SK-N-SH (cell line): ENCODE results near the gene ADAMTS2. TPM values are rescaled to one million over a fixed set of nuclear protein-coding genes. Genes with fewer than 3 reads are reported as not detected.
"Not testable (repeated sequence)": the region's sequence is repeated elsewhere in the genome, so short reads cannot be mapped to it uniquely, and the experiment has no call there.

Experiments
- CTCF ChIA-PET: fragments of 300-600, 350-600 bp; formaldehyde crosslinking; extraction: SDS; loops from one replicate; lab custom pipeline; 2021; lab: Yijun Ruan, JAX
- POLR2A ChIA-PET: fragments of 350-600 bp; sonication (Branson Sonifier 250); formaldehyde crosslinking; extraction: SDS; loops from one replicate; lab custom pipeline; 2020; ENCODE audit warnings: antibody characterized with exemption, inconsistent platforms; lab: Yijun Ruan, JAX
- DNase-seq: peaks from one replicate; pipeline ENCODE4 v3.0.0; 2012
- H2AFZ ChIP-seq: fragments of 200-600 bp; sonication (generic); 2 replicates; pipeline ENCODE4 v1.8.1; 2016; ENCODE audit warnings: antibody characterized with exemption, mild to moderate bottlenecking, low read depth
- H3F3A ChIP-seq: fragments of 200-600 bp; sonication (generic); replicated peaks from 2 replicates; pipeline ENCODE3; 2016; ENCODE audit warnings: antibody characterized with exemption, mild to moderate bottlenecking; ENCODE audit not compliant: insufficient read depth
- H3K27ac ChIP-seq, 2 experiments: fragments of 200-500 bp in 1 of 2; fragments of 200-600 bp in 1 of 2; sonication (Bioruptor generic) in 1 of 2; sonication (generic), shearing (Covaris generic) in 1 of 2; 2 replicates each; pipeline versions ENCODE4 v1.5.1 to v1.6.1; 2014 to 2016; ENCODE audit warnings: low read depth in 2 of 2, inconsistent platforms in 1 of 2, low read length in 1 of 2, mild to moderate bottlenecking in 1 of 2, mixed read lengths in 1 of 2
- H3K27me3 ChIP-seq: fragments of 200-600 bp; sonication (generic), shearing (Covaris generic); 2 replicates; pipeline ENCODE4 v1.6.1; 2016; ENCODE audit warnings: mixed run types; ENCODE audit not compliant: insufficient read depth
- H3K36me3 ChIP-seq, 2 experiments: fragments of 200-500 bp in 1 of 2; fragments of 200-600 bp in 1 of 2; sonication (Bioruptor generic) in 1 of 2; sonication (generic) in 1 of 2; replicated peaks in 1 of 2; 2 replicates each; pipeline versions ENCODE3 to v1.5.1; 2014 to 2016; ENCODE audit warnings: low read length in 1 of 2, mild to moderate bottlenecking in 1 of 2; ENCODE audit not compliant: insufficient read depth in 2 of 2, control insufficient read depth in 1 of 2
- H3K4me1 ChIP-seq, 2 experiments: fragments of 200-500 bp in 1 of 2; fragments of 200-600 bp in 1 of 2; sonication (Bioruptor generic) in 1 of 2; sonication (generic), shearing (Covaris generic) in 1 of 2; 2 replicates each; pipeline versions ENCODE4 v1.5.1 to v1.6.1; 2014 to 2016; ENCODE audit warnings: low read depth in 1 of 2, low read length in 1 of 2, mixed run types in 1 of 2; ENCODE audit not compliant: insufficient read depth in 2 of 2, control insufficient read depth in 1 of 2
- H3K4me2 ChIP-seq: fragments of 200-600 bp; sonication (generic), shearing (Covaris generic); 2 replicates; pipeline ENCODE4 v1.6.1; 2017; ENCODE audit warnings: mixed run types
- H3K4me3 ChIP-seq, 2 experiments: fragments of 200-500 bp in 1 of 2; fragments of 200-600 bp in 1 of 2; sonication (Bioruptor generic) in 1 of 2; sonication (generic), shearing (Covaris generic) in 1 of 2; 2 replicates each; pipeline versions ENCODE4 v1.5.1 to v1.8.1; 2014 to 2016; ENCODE audit warnings: low read depth in 2 of 2, inconsistent platforms in 1 of 2, low read length in 1 of 2, mild to moderate bottlenecking in 1 of 2, mixed read lengths in 1 of 2, moderate library complexity in 1 of 2
- H3K79me2 ChIP-seq: fragments of 200-600 bp; sonication (generic); 2 replicates; pipeline ENCODE4 v1.8.1; 2017; ENCODE audit warnings: mild to moderate bottlenecking; ENCODE audit not compliant: insufficient read depth
- H3K9ac ChIP-seq: fragments of 200-600 bp; sonication (generic); 2 replicates; pipeline ENCODE4 v1.6.1; 2017; ENCODE audit warnings: mixed run types
- H3K9me2 ChIP-seq: fragments of 200-600 bp; sonication (generic); 2 replicates; pipeline ENCODE4 v1.6.1; 2017; ENCODE audit warnings: mixed run types
- H3K9me3 ChIP-seq: fragments of 200-600 bp; sonication (generic); 2 replicates; pipeline ENCODE4 v1.6.1; 2017; ENCODE audit warnings: mixed run types, mild to moderate bottlenecking, moderate library complexity
- H4K20me1 ChIP-seq: fragments of 200-600 bp; sonication (generic); 2 replicates; pipeline ENCODE4 v1.6.1; 2017; ENCODE audit warnings: mild to moderate bottlenecking, mixed run types; ENCODE audit not compliant: insufficient read depth
- FOXM1 ChIP-seq: IDR thresholded peaks from 2 replicates; pipeline ENCODE4 v1.4.0; 2012; ENCODE audit warnings: low read depth, mild to moderate bottlenecking
- GABPA ChIP-seq: IDR thresholded peaks from 2 replicates; pipeline ENCODE4 v1.4.0; 2012; ENCODE audit warnings: low read depth, mild to moderate bottlenecking
- JUND ChIP-seq: IDR thresholded peaks from 2 replicates; pipeline ENCODE4 v1.4.0; 2012
- MAX ChIP-seq: IDR thresholded peaks from 2 replicates; pipeline ENCODE4 v1.4.0; 2012; ENCODE audit warnings: low read depth
- MEF2A ChIP-seq: IDR thresholded peaks from 2 replicates; pipeline ENCODE4 v1.4.0; 2012; ENCODE audit warnings: low read depth, borderline replicate concordance
- NFIC ChIP-seq: IDR thresholded peaks from 2 replicates; pipeline ENCODE4 v1.4.0; 2012; ENCODE audit warnings: borderline replicate concordance
- PBX3 ChIP-seq: IDR thresholded peaks from 2 replicates; pipeline ENCODE4; 2012
- REST ChIP-seq: IDR thresholded peaks from 2 replicates; pipeline ENCODE4 v1.6.1; 2012; ENCODE audit warnings: mild to moderate bottlenecking, low read depth, low read length, moderate library complexity
- RXRA ChIP-seq: IDR thresholded peaks from 2 replicates; pipeline ENCODE4 v1.4.0; 2012; ENCODE audit warnings: low read depth, mild to moderate bottlenecking, borderline replicate concordance
- TCF12 ChIP-seq: IDR thresholded peaks from 2 replicates; pipeline ENCODE4 v1.4.0; 2012
- TEAD4 ChIP-seq: IDR thresholded peaks from 2 replicates; pipeline ENCODE4 v1.4.0; 2012; ENCODE audit warnings: mild to moderate bottlenecking, borderline replicate concordance; ENCODE audit not compliant: insufficient read depth
- WGBS: methylation state at CpG from one replicate; pipeline ENCODE4 v1.1.6; 2017; ENCODE audit warnings: low lambda C conversion rate; 5-methylcytosine and 5-hydroxymethylcytosine counted together
- polyA plus RNA-seq, 3 experiments: library from polyadenylated mRNA; depleted of rRNA; stranded (reverse); fragments of >200 nt; gene quantifications; 2 replicates each; pipeline ENCODE4 v1.2.3, GENCODE V29; 2012

The ADAMTS2 gene
- polyA plus RNA-seq, 1 of the 3 experiments (the other 2 are of a cell fraction) = 0.12 TPM

GRCh38 chr5:179324760-179325295 is 20.4 kb downstream of the ADAMTS2 start:
- H3K4me3 ChIP-seq = no peak overlapping the region
- 42% methylated on average over 6 of the region's 6 CpGs for WGBS
- ChIA-PET CTCF (interaction anchor here (1.3 to 6.3 kb wide), 8 partner anchors 7 to 158 kb away, joined by 3 to 46 read pairs (median 6); no protein-coding TSS in a partner anchor), POLR2A (interaction anchor here (1.0 kb wide), 1 partner anchor 20 kb away, joined by 3 read pairs; no protein-coding TSS in a partner anchor)
- H3K4me1 ChIP-seq = peaks cover 0 to 76% of the 10 kb centered on the region in 2 experiments; a peak in 1 of 4 replicates
- no peak overlapping the region for H2AFZ ChIP-seq
- no peaks in the 10 kb centered on the region for H3K27me3 ChIP-seq
- no peak overlapping the region for H3K4me2 ChIP-seq
- H3K27ac ChIP-seq = peak overlapping the region in 1 of 2 experiments; percentile 96; a peak in 1 of 4 replicates
- no peak for DNase-seq
- H4K20me1 ChIP-seq = no peaks in the 10 kb centered on the region
- no peaks in the 10 kb centered on the region for H3K9me3 ChIP-seq
- no peaks in the 10 kb centered on the region for H3K36me3 ChIP-seq
- no peak overlapping the region for H3K9ac ChIP-seq
- H3F3A ChIP-seq = no peaks in the 10 kb centered on the region
- no peak for TF ChIP-seq REST
- no peak for TF ChIP-seq MAX
- no peak for TF ChIP-seq PBX3
- no peak for TF ChIP-seq GABPA
- TF ChIP-seq TEAD4 = no peak
- no peak for TF ChIP-seq TCF12
- no peak for TF ChIP-seq MEF2A
- no peak for TF ChIP-seq RXRA
- no peak for TF ChIP-seq FOXM1
- no peak for TF ChIP-seq NFIC
- no peak for TF ChIP-seq JUND
- H3K79me2 ChIP-seq = no peaks in the 10 kb centered on the region
- H3K9me2 ChIP-seq = no peaks in the 10 kb centered on the region

- not testable (repeated sequence) for H3K9me2 ChIP-seq, H3K36me3 ChIP-seq, H3K79me2 ChIP-seq, H3K4me2 ChIP-seq, H3K9me3 ChIP-seq, H3K9ac ChIP-seq, H2AFZ ChIP-seq, H3F3A ChIP-seq, H3K4me3 ChIP-seq, H3K27me3 ChIP-seq, DNase-seq, H4K20me1 ChIP-seq
- Histone ChIP-seq H3K27ac (peak overlapping the region in 1 of 2 experiments; percentile 96; a peak in 2 of 4 replicates), H3K4me1 (peaks cover 0 to 81% of the 10 kb centered on the region in 2 experiments; a peak in 1 of 4 replicates)
- ChIA-PET CTCF (interaction anchor here (0.8 to 6.3 kb wide), 12 partner anchors 7 to 169 kb away, joined by 3 to 46 read pairs (median 6); no protein-coding TSS in a partner anchor), POLR2A (interaction anchor here (1.0 kb wide), 1 partner anchor 20 kb away, joined by 3 read pairs; no protein-coding TSS in a partner anchor)
- WGBS = 35% methylated on average over 7 of the region's 7 CpGs
Observed at GRCh38 chr5:179324316-179324715, 20.9 kb downstream of the ADAMTS2 start.
